ENCODE data around the gene PRMT3.
A peak's percentile ranks its signal among the peaks of the same experiment; 100 is the strongest.

The PRMT3 gene

GRCh38 chr11:20387261-20388095 is at the start of gene PRMT3:
Gene PRMT3 (plus strand): TSS chr11:20387716. CDS start chr11:20387747, 31 bp downstream.
- Histone ChIP-seq H3K4me3 (peak within 1 kb of the TSS; percentile 87), H3K9me3 (no peaks in the 10 kb centered on the region), H3K4me1 (peaks cover 20% of the 10 kb centered on the region), H4K20me1 (no peaks in the 10 kb centered on the region), H3K36me3 (peaks cover 19% of the 10 kb centered on the region), H3K27me3 (no peaks in the 10 kb centered on the region), H3K4me2 (peak within 1 kb of the TSS; percentile 87), H3K27ac (peak within 1 kb of the TSS; percentile 95), H3K9ac (peak within 1 kb of the TSS; percentile 95)
- TF ChIP-seq Cebpa-rat (IDR thresholded peaks at IDR 0.05): no peak; the same call in 1 of the 2 replicates

DNA sequence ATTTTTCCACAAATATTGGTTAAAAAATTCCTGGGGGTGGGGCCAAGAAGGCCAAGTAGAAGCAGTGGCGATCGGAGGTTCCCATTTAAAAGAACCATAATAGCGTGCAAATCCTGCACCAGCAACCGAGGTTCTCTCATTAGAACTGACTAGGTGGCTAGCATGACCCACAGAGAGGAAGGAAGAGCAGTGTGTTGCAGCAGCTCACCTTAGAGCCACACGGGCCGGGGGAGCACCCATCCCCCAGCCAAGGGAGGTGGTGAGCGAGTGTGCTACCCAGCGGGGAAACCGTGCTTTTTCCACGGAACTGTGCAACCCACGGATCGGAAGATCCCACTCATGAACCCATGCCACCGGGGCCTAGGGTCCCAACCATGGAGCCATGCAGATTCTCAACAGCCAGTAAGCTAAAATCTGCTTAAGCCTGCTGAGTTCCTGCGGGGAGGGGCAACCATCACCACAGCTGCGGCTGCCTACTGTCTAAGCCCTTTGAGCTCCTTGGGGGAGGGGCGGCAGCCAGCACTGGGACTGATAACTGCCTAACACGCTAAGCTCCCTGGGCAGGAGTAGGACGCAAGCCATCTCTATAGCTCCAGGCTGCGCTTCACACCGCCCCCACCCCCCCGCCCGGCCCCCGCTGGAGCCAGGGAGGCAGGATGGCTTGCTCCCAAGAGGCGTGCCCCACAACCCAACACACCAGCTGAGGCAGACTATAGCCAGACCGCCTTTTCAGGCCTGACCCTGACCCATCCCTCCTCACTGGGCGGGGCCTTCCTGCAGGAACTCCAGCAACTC is 45.0 kb upstream of the PRMT3 start:
- no peaks in the 10 kb centered on the region for H4K20me1 ChIP-seq
- H3K9ac ChIP-seq: no peak overlapping the region
- H3K27ac ChIP-seq: no peak overlapping the region
- no peak overlapping the region for H3K4me3 ChIP-seq
- no peaks in the 10 kb centered on the region for H3K27me3 ChIP-seq
- no peaks in the 10 kb centered on the region for H3K9me3 ChIP-seq
- no peak for TF ChIP-seq Cebpa-rat (IDR thresholded peaks at IDR 0.05)
- H3K36me3 ChIP-seq: no peaks in the 10 kb centered on the region
- no peaks in the 10 kb centered on the region for H3K4me1 ChIP-seq
- H3K4me2 ChIP-seq: no peak overlapping the region

DNA sequence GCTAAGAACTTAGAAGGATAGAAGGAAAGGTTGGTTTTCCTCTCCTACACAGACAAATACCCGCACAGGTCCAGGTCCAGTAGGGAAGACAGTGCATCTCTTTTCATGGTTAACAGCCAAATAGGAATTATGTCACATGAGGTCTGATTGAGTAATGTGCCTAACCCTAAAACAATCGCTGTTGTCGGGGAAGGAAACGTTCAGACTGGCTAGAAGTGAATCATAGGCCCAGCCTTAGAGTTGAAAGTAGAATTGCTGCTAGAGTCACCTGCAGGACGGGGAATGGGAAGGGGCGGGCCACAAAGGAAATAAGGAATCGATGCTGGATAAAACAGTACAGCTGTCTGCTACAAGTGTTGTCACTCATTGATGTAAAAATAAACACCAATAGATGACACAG is 36.4 kb upstream of the PRMT3 start:
- no peak overlapping the region for H3K4me3 ChIP-seq
- no peaks in the 10 kb centered on the region for H3K4me1 ChIP-seq
- no peaks in the 10 kb centered on the region for H3K27me3 ChIP-seq
- H3K36me3 ChIP-seq: no peaks in the 10 kb centered on the region
- no peaks in the 10 kb centered on the region for H3K9me3 ChIP-seq
- TF ChIP-seq Cebpa-rat (IDR thresholded peaks at IDR 0.05): no peak
- no peak overlapping the region for H3K27ac ChIP-seq
- H3K4me2 ChIP-seq: no peak overlapping the region
- no peaks in the 10 kb centered on the region for H4K20me1 ChIP-seq
- no peak overlapping the region for H3K9ac ChIP-seq

DNA sequence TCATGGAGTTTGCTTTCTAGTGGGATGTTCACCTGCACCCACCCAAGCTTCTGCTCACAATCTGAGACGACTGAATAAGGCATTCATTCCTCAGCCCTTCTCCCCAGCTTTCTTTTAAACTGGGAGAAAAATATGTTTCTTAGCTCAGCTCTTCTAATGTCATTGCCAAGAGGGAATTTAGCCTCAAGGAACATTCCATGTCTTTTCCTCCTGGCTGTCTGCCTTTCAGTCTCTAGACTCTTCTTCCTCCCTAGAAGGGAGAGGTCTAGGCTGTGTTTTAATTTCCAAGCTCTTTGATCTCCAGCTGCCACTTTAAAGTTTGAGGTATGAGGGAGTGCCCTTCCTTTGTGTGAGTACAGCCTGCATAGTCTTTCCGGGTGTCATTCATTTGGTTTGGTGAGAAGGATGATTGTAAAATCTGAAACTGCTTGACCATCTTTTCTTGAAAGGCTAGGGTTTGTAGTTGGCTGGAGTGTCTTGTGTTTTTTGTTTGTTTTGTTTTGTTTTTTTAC is 35.7 kb upstream of the PRMT3 start:
- Histone ChIP-seq H4K20me1 (no peaks in the 10 kb centered on the region), H3K4me3 (no peak overlapping the region), H3K27me3 (no peaks in the 10 kb centered on the region), H3K9ac (no peak overlapping the region), H3K4me2 (no peak overlapping the region), H3K36me3 (no peaks in the 10 kb centered on the region), H3K9me3 (no peaks in the 10 kb centered on the region), H3K27ac (no peak overlapping the region), H3K4me1 (no peaks in the 10 kb centered on the region)
- TF ChIP-seq Cebpa-rat (IDR thresholded peaks at IDR 0.05): no peak

DNA sequence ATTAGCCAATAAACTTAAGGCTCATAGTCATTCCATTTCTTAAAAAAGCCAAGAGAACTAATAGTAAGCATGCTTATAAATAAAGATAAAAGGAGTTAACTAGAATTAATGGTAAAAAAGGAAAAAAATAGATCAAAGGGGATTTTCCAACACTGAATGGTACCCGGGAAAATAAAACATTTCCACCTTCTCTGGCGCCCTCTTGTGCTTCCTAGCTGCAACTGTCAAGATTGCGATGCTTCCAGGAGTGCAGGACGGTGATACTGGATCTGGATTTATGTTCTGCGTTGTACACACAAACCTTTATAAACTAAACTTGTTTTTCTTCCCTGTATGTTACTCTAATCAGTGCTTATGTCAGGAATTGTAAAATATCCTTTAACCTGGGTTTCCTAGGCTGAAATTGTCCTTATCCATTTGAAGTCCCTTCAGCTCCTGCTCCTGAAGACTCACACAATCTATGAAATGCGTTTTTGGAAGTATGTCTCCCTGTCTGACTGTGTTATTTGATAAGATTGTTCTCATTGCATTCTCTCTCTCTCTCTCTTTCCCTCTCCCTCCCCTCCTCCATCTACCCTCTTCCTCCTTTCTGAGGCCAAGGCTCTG is 33.6 kb upstream of the PRMT3 start:
- no peak for TF ChIP-seq Cebpa-rat (IDR thresholded peaks at IDR 0.05)
- no peak overlapping the region for H3K4me3 ChIP-seq
- H3K27ac ChIP-seq: no peak overlapping the region
- no peak overlapping the region for H3K4me2 ChIP-seq
- no peaks in the 10 kb centered on the region for H4K20me1 ChIP-seq
- no peaks in the 10 kb centered on the region for H3K4me1 ChIP-seq
- H3K36me3 ChIP-seq: no peaks in the 10 kb centered on the region
- no peaks in the 10 kb centered on the region for H3K27me3 ChIP-seq
- H3K9ac ChIP-seq: no peak overlapping the region
- no peaks in the 10 kb centered on the region for H3K9me3 ChIP-seq

GRCh38 chr11:20355221-20356219 is 32.0 kb upstream of the PRMT3 start:
- H4K20me1 ChIP-seq: no peaks in the 10 kb centered on the region
- H3K4me2 ChIP-seq: no peak overlapping the region
- H3K27me3 ChIP-seq: no peaks in the 10 kb centered on the region

DNA sequence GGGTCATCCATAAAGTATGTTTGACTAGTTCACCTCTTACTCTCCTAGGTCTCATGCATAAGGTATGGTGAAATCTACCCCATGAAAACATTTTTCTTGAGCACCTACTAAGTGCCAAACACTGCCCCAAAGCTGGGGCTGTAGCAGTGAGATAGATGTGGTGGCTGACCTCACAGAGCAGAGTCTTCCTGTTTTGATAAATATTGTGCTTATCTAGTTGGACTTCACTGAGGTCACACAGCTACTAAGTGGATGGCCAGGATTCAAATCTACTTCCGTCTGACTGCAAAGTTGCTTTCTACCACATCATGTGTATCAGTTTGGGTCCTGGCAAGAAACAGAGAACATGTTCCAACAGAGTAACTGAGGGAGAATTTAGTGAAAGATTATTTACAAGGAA is 30.4 kb upstream of the PRMT3 start:
- Histone ChIP-seq H3K9ac (no peak overlapping the region), H3K4me1 (no peaks in the 10 kb centered on the region), H3K9me3 (no peaks in the 10 kb centered on the region), H3K27ac (no peak overlapping the region), H4K20me1 (no peaks in the 10 kb centered on the region), H3K4me3 (no peak overlapping the region), H3K4me2 (no peak overlapping the region), H3K36me3 (no peaks in the 10 kb centered on the region), H3K27me3 (no peaks in the 10 kb centered on the region)
- TF ChIP-seq Cebpa-rat (IDR thresholded peaks at IDR 0.05): no peak

More at GRCh38 chr11:20355221-20356219, 32.0 kb upstream of the PRMT3 start:
- no peak for TF ChIP-seq Cebpa-rat (IDR thresholded peaks at IDR 0.05)
- Histone ChIP-seq H3K4me1 (no peaks in the 10 kb centered on the region), H3K4me3 (no peak overlapping the region), H3K27ac (no peak overlapping the region), H3K9me3 (no peaks in the 10 kb centered on the region), H3K9ac (no peak overlapping the region), H3K36me3 (no peaks in the 10 kb centered on the region)

GRCh38 chr11:20360650-20361049 is 26.9 kb upstream of the PRMT3 start:
- peak overlapping the region; percentile 33; the same call in 1 of the 2 replicates for H3K4me2 ChIP-seq
- peaks cover 21% of the 10 kb centered on the region for H3K27me3 ChIP-seq
- no peak overlapping the region for H3K9ac ChIP-seq
- no peak for TF ChIP-seq Cebpa-rat (IDR thresholded peaks at IDR 0.05)
- peaks cover 19% of the 10 kb centered on the region for H3K4me1 ChIP-seq
- no peak overlapping the region for H3K4me3 ChIP-seq
- H4K20me1 ChIP-seq: no peaks in the 10 kb centered on the region
- peak overlapping the region; percentile 44; the same call in 1 of the 2 replicates for H3K27ac ChIP-seq
- H3K9me3 ChIP-seq: no peaks in the 10 kb centered on the region
- no peaks in the 10 kb centered on the region for H3K36me3 ChIP-seq

- TF ChIP-seq Cebpa-rat (IDR thresholded peaks at IDR 0.05): no peak
- no peak overlapping the region for H3K27ac ChIP-seq
- no peak overlapping the region for H3K4me2 ChIP-seq
Observed at GRCh38 chr11:20362481-20362880, 25.0 kb upstream of the PRMT3 start.

More at GRCh38 chr11:20362481-20362880, 25.0 kb upstream of the PRMT3 start:
- H3K9me3 ChIP-seq: no peaks in the 10 kb centered on the region
- no peaks in the 10 kb centered on the region for H4K20me1 ChIP-seq
- H3K27me3 ChIP-seq: peaks cover 21% of the 10 kb centered on the region
- H3K4me1 ChIP-seq: peaks cover 19% of the 10 kb centered on the region
- H3K36me3 ChIP-seq: 0 out of 2 replicates have a peak, but pooled peaks cover 6% of the 10 kb centered on the region
- H3K9ac ChIP-seq: no peak overlapping the region
- no peak overlapping the region for H3K4me3 ChIP-seq

All from BLaER1 (cell line).